CD4-positive, alpha-beta T cell treated with Interferon gamma for 1 hour (primary cell): ENCODE results near the gene GMPPA.
A peak's percentile ranks its signal among the peaks of the same experiment; 100 is the strongest.

ENCODE experiments used
- DNase-seq: peaks from one replicate; pipeline ENCODE4 v3.0.0-alpha.2; 2020

Gene GMPPA

GRCh38 chr2:219468410-219469185, 30.1 kb upstream of the GMPPA start:
- no peak for DNase-seq

DNA sequence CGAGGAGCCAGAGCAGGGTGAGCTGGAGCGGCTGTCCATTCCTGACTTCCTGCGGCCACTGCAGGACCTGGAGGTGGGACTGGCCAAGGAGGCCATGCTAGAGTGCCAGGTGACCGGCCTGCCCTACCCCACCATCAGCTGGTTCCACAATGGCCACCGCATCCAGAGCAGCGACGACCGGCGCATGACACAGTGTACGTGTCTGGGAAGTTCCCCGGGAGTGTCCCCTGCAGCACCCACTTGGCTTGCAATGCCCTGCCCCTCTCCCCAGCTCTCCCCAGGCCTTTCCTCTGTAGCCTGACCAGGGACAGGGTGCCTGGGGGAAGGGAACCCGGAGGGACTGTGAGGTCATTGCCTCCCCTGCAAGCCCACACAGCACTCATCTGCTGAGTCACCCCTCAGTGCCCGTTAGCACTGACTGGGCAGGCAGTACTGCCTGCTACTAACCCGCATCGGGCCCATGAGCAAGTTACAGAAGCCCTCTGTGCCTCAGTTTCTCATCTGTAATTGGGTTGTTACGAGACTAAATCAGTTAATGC, 29.4 kb upstream of the GMPPA start:
- DNase-seq, result no peak

DNA sequence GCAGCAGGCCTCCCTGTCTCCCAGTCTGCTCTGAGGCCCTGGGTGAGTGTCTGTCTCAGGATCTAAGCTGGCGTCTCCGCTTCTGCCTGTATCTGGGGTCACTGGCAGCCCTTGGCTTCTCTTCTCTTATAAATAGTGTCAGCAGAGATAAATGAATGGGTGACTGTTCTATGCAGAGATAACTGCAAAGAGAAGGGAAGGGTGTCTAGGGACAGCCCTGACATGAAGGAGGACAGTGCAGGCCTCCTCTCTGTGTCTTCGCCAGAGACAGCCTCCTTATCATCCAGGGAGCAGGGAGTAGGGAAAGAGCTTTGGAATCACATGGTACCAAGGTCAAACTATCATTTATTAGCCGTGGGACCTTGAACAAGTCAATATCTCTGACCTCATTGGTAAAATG, 28.3 kb upstream of the GMPPA start:
- no peak for DNase-seq

- DNase-seq, result no peak
These were observed 27.0 kb upstream of the GMPPA start for GRCh38 chr2:219471476-219472371.

GRCh38 chr2:219472629-219473187, 26.0 kb upstream of the GMPPA start:
- DNase-seq, result no peak

GRCh38 chr2:219473511-219473910, 25.2 kb upstream of the GMPPA start:
- no peak for DNase-seq

DNA sequence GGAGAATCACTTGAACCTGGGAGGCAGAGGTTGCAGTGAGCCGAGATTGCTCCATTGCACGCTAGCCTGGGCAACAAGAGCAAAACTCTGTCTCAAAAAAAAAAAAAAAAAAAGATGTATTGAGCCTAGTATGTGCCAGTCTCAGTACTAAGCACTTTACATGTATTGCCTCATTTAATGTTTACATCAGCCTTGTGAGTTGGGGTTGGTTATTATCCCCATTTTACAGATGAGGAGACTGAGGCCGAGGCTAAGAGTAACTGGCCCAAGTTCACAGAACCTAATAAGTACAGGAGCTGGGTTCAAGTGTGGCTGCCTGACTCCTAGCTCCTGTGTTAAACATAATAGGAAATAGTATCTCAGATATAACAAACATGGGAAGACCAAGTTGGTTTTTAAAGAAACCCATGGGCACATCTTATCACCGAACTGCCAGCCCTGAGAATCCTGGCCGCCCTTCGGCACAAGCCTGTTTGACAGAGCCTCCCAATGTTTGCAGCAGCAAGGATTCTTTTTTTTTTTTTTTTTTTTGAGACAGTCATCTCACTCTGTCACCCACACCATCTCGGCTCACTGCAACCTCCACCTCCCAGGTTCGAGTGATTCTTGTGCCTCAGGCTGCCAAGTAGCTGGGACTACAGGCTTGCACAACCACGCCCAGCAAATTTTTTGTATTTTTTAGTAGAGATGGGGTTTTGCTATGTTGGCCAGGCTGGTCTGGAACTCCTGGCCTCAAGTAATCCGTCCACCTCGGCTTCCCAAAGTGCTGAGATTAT, 24.2 kb upstream of the GMPPA start:
- DNase-seq, result no peak

- DNase-seq, result no peak
These were observed 23.4 kb upstream of the GMPPA start for GRCh38 chr2:219475278-219475677.

DNA sequence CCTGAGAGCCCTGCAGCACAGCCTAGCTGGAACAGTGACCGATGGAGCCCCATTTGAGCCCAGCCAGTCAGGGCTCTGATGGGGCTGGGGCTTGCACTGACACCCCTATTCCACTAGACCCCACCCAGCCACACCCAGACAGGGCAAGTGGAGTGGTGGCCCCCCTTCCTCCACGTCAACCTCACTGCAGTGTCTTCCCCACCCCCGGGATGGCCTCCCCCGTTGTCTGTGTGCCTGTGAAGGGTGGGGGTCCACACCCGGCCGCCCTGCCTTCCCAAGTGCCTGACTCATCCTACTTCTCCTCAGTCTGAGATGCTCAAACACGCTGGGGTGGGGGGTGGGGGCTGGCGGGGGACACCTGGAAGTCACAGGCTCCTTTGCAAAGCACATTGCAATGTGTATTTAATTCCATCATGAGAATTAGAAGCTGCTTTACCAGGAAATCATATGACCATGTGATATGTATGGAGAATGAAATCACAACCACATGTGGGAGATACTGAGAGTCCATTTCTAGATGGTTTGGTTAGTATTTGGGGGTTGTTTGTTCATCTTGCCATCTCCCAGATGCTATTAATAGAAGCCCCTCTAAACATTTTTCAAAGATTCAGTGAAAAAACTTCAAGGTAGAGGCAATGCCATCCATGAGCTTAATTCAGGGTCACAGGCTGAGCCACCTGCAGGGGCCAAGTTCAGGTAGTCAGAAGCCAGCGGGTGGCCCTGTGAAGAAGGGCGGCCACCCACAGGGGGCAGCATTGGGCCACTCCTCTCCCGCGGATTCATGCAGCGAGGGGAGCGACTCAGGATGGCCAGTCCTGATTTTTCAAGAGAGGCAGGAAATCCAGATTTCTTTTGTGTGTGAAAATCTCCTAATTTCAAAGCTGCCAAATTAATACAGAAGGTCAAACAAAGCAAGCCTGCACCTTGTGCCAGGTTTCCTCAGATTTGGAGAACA, 22.7 kb upstream of the GMPPA start:
- DNase-seq, result peak; percentile 42

DNA sequence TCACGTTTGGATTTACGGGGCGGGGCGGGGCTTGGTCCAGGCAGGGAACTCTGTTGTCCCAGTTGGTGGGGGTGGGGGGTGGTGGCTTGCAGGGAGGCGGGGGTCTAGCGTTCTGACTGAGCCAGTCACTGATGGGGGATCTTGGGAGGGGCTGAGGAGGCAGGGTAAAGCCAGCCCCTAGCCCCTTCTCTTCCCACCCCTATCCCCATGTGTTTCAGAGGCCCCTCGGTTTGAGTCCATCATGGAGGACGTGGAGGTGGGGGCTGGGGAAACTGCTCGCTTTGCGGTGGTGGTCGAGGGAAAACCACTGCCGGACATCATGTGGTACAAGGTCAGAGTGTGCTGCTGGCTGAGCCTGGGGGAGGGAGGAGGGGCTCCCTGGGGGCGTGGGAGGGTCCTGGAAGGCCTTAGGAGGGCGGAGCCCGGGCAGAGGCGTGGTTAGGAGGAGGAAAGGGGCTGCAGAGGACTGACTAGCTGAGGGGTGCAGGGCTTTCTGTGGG, 22.0 kb upstream of the GMPPA start:
- DNase-seq, result no peak

- DNase-seq, result no peak
These were observed 21.5 kb upstream of the GMPPA start for GRCh38 chr2:219477179-219477578.

DNA sequence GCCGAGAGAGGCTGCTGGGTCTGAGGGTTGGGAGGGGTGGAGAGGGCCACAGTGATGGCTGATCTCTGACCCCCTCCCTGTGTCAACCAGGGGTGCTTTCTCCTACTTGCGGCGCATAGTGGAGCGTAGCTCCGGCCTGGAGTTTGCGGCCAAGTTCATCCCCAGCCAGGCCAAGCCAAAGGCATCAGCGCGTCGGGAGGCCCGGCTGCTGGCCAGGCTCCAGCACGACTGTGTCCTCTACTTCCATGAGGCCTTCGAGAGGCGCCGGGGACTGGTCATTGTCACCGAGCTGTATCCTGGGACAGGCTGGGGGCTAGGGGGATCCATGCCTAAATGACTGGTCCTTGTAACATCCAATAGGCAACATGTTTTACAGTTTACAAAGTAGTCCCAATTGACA, 20.9 kb upstream of the GMPPA start:
- DNase-seq, result no peak

GRCh38 chr2:219478916-219479315, 19.8 kb upstream of the GMPPA start:
- no peak for DNase-seq

GRCh38 chr2:219480004-219480403, 18.7 kb upstream of the GMPPA start:
- no peak for DNase-seq

GRCh38 chr2:219482674-219483405, 15.9 kb upstream of the GMPPA start:
- no peak for DNase-seq

DNA sequence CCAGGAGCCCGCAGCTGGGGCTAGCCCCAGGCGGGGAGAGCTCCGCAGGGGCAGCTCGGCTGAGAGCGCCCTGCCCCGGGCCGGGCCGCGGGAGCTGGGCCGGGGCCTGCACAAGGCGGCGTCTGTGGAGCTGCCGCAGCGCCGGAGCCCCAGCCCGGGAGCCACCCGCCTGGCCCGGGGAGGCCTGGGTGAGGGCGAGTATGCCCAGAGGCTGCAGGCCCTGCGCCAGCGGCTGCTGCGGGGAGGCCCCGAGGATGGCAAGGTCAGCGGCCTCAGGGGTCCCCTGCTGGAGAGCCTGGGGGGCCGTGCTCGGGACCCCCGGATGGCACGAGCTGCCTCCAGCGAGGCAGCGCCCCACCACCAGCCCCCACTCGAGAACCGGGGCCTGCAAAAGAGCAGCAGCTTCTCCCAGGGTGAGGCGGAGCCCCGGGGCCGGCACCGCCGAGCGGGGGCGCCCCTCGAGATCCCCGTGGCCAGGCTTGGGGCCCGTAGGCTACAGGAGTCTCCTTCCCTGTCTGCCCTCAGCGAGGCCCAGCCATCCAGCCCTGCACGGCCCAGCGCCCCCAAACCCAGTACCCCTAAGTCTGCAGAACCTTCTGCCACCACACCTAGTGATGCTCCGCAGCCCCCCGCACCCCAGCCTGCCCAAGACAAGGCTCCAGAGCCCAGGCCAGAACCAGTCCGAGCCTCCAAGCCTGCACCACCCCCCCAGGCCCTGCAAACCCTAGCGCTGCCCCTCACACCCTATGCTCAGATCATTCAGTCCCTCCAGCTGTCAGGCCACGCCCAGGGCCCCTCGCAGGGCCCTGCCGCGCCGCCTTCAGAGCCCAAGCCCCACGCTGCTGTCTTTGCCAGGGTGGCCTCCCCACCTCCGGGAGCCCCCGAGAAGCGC, 15.0 kb upstream of the GMPPA start:
- no peak for DNase-seq

- DNase-seq, result no peak
These were observed 14.1 kb upstream of the GMPPA start for GRCh38 chr2:219484343-219485200.

DNA sequence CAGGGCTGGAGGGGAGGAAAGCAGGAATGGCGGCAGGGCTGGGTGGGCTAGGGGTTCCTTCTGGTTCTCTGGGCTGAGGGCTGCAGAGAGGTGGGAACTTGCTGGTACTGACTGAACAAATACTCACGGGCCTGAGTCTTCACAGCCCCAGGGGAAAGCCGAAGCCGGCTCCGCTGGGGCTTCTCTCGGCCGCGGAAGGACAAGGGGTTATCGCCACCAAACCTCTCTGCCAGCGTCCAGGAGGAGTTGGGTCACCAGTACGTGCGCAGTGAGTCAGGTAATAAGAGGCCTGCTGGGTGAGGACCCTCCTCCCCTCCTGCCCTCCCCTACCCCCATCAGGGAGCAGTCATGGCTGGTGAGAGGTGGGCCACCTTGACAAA, 13.5 kb upstream of the GMPPA start:
- no peak for DNase-seq
